GM21447 (cell line): ENCODE measurements around the gene LIMS1.
"Not testable (repeated sequence)": the region's sequence is repeated elsewhere in the genome, so short reads cannot be mapped to it uniquely, and the experiment has no call there.

ENCODE experiments used
- ATAC-seq: cut with Tn5 transposase; IDR thresholded peaks from one replicate; pipeline ENCODE4 v1.9.1; 2021; ENCODE audit not compliant: unreplicated experiment

Gene LIMS1

GRCh38 chr2:108657517-108657916 lies 123.2 kb downstream of the LIMS1 start:
- not testable (repeated sequence) for ATAC-seq

GRCh38 chr2:108658553-108658952 lies 124.3 kb downstream of the LIMS1 start:
- not testable (repeated sequence) for ATAC-seq

GRCh38 chr2:108661493-108661892 lies 127.2 kb downstream of the LIMS1 start:
- ATAC-seq: not testable (repeated sequence)

GRCh38 chr2:108662207-108662612 lies 127.9 kb downstream of the LIMS1 start:
- ATAC-seq: peak; percentile 90

- ATAC-seq: not testable (repeated sequence)
Measured at GRCh38 chr2:108663346-108663745, 129.1 kb downstream of the LIMS1 start.

GRCh38 chr2:108664089-108664488 lies 129.8 kb downstream of the LIMS1 start:
- not testable (repeated sequence) for ATAC-seq

- ATAC-seq: not testable (repeated sequence)
Measured at GRCh38 chr2:108664979-108665378, 130.7 kb downstream of the LIMS1 start.

- not testable (repeated sequence) for ATAC-seq
Measured at GRCh38 chr2:108665975-108666374, 131.7 kb downstream of the LIMS1 start.

- ATAC-seq: not testable (repeated sequence)
Measured at GRCh38 chr2:108667140-108667539, 132.9 kb downstream of the LIMS1 start.

GRCh38 chr2:108670282-108670681 lies 136.0 kb downstream of the LIMS1 start:
- ATAC-seq: not testable (repeated sequence)

GRCh38 chr2:108672200-108672805 lies 138.0 kb downstream of the LIMS1 start:
- ATAC-seq: not testable (repeated sequence)

- ATAC-seq: not testable (repeated sequence)
Measured at GRCh38 chr2:108676522-108676921, 142.3 kb downstream of the LIMS1 start.

GRCh38 chr2:108677239-108677744 lies 143.0 kb downstream of the LIMS1 start:
- not testable (repeated sequence) for ATAC-seq

- not testable (repeated sequence) for ATAC-seq
Measured at GRCh38 chr2:108678198-108678651, 144.0 kb downstream of the LIMS1 start.

GRCh38 chr2:108680805-108681204 lies 146.5 kb downstream of the LIMS1 start:
- not testable (repeated sequence) for ATAC-seq

GRCh38 chr2:108688818-108689756 lies 154.8 kb downstream of the LIMS1 start:
- ATAC-seq: not testable (repeated sequence)

GRCh38 chr2:108690001-108690400 lies 155.7 kb downstream of the LIMS1 start:
- not testable (repeated sequence) for ATAC-seq

- no peak for ATAC-seq
Measured at GRCh38 chr2:108691447-108691846, 157.2 kb downstream of the LIMS1 start.

GRCh38 chr2:108701208-108701607 lies 166.9 kb downstream of the LIMS1 start:
- ATAC-seq: no peak

GRCh38 chr2:108701806-108702205 lies 167.5 kb downstream of the LIMS1 start:
- no peak for ATAC-seq

- no peak for ATAC-seq
Measured at GRCh38 chr2:108704871-108705270, 170.6 kb downstream of the LIMS1 start.

GRCh38 chr2:108707300-108707699 lies 173.0 kb downstream of the LIMS1 start:
- no peak for ATAC-seq
